Measurements from ENCODE around the gene AUNIP. TPM values are rescaled to one million over a fixed set of nuclear protein-coding genes. Genes with fewer than 3 reads are reported as not detected.

Gene AUNIP
- total and polyA plus RNA-seq, 2 experiments from 2014 or later = 20.9 to 21.9 TPM

- no peak for TF ChIP-seq ZNF462 (CRISPR knock-in tag; IDR thresholded peaks at IDR 0.05)
- no peak for TF ChIP-seq POLR2AphosphoS5 (IDR thresholded peaks at IDR 0.05; ENCODE audit: low read depth)
- TF ChIP-seq ETS1 (IDR thresholded peaks at IDR 0.05) = no peak
Measured at GRCh38 chr1:25862785-25863485, 3.7 kb upstream of the AUNIP start (continued).

- Mint-ChIP-seq H3K4me1 (peaks cover 14% of the 10 kb centered on the region), H3K36me3 (ENCODE audit: low read depth) (peaks cover 2% of the 10 kb centered on the region; the same call in 1 of the 3 replicates), H3K27me3 (ENCODE audit: insufficient read depth, low read depth, poor library complexity) (peaks cover 10% of the 10 kb centered on the region), H3K27ac (peak overlapping the region; percentile 18; the same call in 1 of the 2 replicates), H3K9me3 (peaks cover 3% of the 10 kb centered on the region; the same call in 2 of the 3 replicates), H3K4me3 (no peak overlapping the region)
- H3K4me3 ChIP-seq = no peak overlapping the region
- H3K4me1 ChIP-seq (ENCODE audit: insufficient read depth) = peaks cover 11% of the 10 kb centered on the region
- no peak overlapping the region for H2AFZ ChIP-seq
- H3K4me2 ChIP-seq = no peak overlapping the region
- H3K36me3 ChIP-seq (ENCODE audit: insufficient read depth) = no peaks in the 10 kb centered on the region
- no peaks in the 10 kb centered on the region for H3K27me3 ChIP-seq (ENCODE audit: insufficient read depth)
- no peak overlapping the region for H3K27ac ChIP-seq (ENCODE audit: low read depth)
- H3F3A ChIP-seq (replicated peaks; ENCODE audit: low read depth) = 0 out of 2 replicates have a peak, but pooled peaks cover 3% of the 10 kb centered on the region
- ATAC-seq (no peak), DNase-seq (ENCODE audit: low spot score) (no peak)
- peaks cover 25% of the 10 kb centered on the region for H3K79me2 ChIP-seq (replicated peaks; ENCODE audit: insufficient read depth)
- no peaks in the 10 kb centered on the region for H3K9me2 ChIP-seq (ENCODE audit: insufficient read depth)
- no peaks in the 10 kb centered on the region for H4K20me1 ChIP-seq (replicated peaks; ENCODE audit: insufficient read depth)
- TF ChIP-seq CTCF (conservative IDR thresholded peaks at IDR 0.05; ENCODE audit: low read depth in 2 of 2) (no peak), ZNF331 (CRISPR knock-in tag; IDR thresholded peaks at IDR 0.05; ENCODE audit: low read depth) (no peak), EZH2 (IDR thresholded peaks at IDR 0.05; ENCODE audit: low read depth, unreplicated experiment) (no peak), CREB1 (CRISPR knock-in tag; IDR thresholded peaks at IDR 0.05; ENCODE audit: low read depth) (no peak)
Measured at GRCh38 chr1:25861316-25862286, 2.3 kb upstream of the AUNIP start.

Data from GM23338 (cell line).